GM23338 (cell line): ENCODE data around the gene TERT. TPM values are rescaled to one million over a fixed set of nuclear protein-coding genes. Genes with fewer than 3 reads are reported as not detected.

Source experiments
- ATAC-seq: fragments of 200-7000 bp; cut with Tn5 transposase; 3 replicates; pipeline ENCODE4 v1.9.1; 2020
- DNase-seq: peaks from one replicate; pipeline ENCODE4 v3.0.0-alpha.2; 2015; ENCODE audit warnings: low spot score
- H2AFZ ChIP-seq: fragments of 200-600 bp; sonication (generic); 2 replicates; pipeline ENCODE4 v1.8.0; 2016; ENCODE audit warnings: antibody characterized with exemption, mild to moderate bottlenecking, moderate library complexity
- H3F3A ChIP-seq: fragments of 200-600 bp; sonication (generic); replicated peaks from 2 replicates; pipeline ENCODE4 v1.8.0; 2017; ENCODE audit warnings: antibody characterized with exemption, mixed run types, low read depth
- H3K27ac ChIP-seq: fragments of 200-600 bp; sonication (generic); 2 replicates; pipeline ENCODE4 v1.6.1; 2016; ENCODE audit warnings: low read depth
- H3K27me3 ChIP-seq: fragments of 200-600 bp; sonication (generic); 2 replicates; pipeline ENCODE4 v1.8.0; 2016; ENCODE audit warnings: mild to moderate bottlenecking, mixed run types, moderate library complexity; ENCODE audit not compliant: insufficient read depth
- H3K36me3 ChIP-seq: fragments of 200-600 bp; sonication (generic); 2 replicates; pipeline ENCODE4 v1.8.0; 2016; ENCODE audit warnings: mild to moderate bottlenecking; ENCODE audit not compliant: insufficient read depth
- H3K4me1 ChIP-seq: fragments of 200-600 bp; sonication (generic); 2 replicates; pipeline ENCODE4 v1.8.0; 2016; ENCODE audit warnings: mild to moderate bottlenecking, moderate library complexity; ENCODE audit not compliant: insufficient read depth
- H3K4me2 ChIP-seq: fragments of 200-600 bp; sonication (generic); 2 replicates; pipeline ENCODE4 v1.7.1; 2017; ENCODE audit warnings: mixed run types
- H3K4me3 ChIP-seq: fragments of 200-600 bp; sonication (generic); 2 replicates; pipeline ENCODE4 v1.6.1; 2016; ENCODE audit warnings: mixed run types
- H3K79me2 ChIP-seq: fragments of 200-600 bp; sonication (generic); replicated peaks from 2 replicates; pipeline ENCODE4 v1.8.0; 2017; ENCODE audit warnings: mild to moderate bottlenecking; ENCODE audit not compliant: insufficient read depth
- H3K9me2 ChIP-seq: fragments of 200-600 bp; sonication (generic); 2 replicates; pipeline ENCODE4 v1.8.0; 2017; ENCODE audit not compliant: insufficient read depth
- H4K20me1 ChIP-seq: fragments of 200-600 bp; sonication (generic); replicated peaks from 2 replicates; pipeline ENCODE4 v1.8.0; 2017; ENCODE audit warnings: mild to moderate bottlenecking; ENCODE audit not compliant: insufficient read depth
- H3K27ac Mint-ChIP-seq: 2 replicates; pipeline ENCODE4 v1.8.0; 2020; ENCODE audit warnings: inconsistent platforms, mild to moderate bottlenecking, moderate library complexity, mixed read lengths
- H3K27me3 Mint-ChIP-seq: 3 replicates; pipeline ENCODE4 v1.8.0; 2022; ENCODE audit warnings: low read depth, mild to moderate bottlenecking, moderate library complexity, mixed read lengths, inconsistent platforms; ENCODE audit not compliant: insufficient read depth, poor library complexity
- H3K36me3 Mint-ChIP-seq: 3 replicates; pipeline ENCODE4 v1.8.0; 2021; ENCODE audit warnings: low read depth, mild to moderate bottlenecking, inconsistent platforms, moderate library complexity, mixed read lengths
- H3K4me1 Mint-ChIP-seq: 3 replicates; pipeline ENCODE4 v1.8.0; 2020; ENCODE audit warnings: mild to moderate bottlenecking, inconsistent platforms, mixed read lengths
- H3K4me3 Mint-ChIP-seq: 3 replicates; pipeline ENCODE4 v1.8.0; 2021; ENCODE audit warnings: moderate library complexity, mild to moderate bottlenecking, inconsistent platforms, mixed read lengths
- H3K9me3 Mint-ChIP-seq: 3 replicates; pipeline ENCODE4 v1.8.0; 2020; ENCODE audit warnings: moderate library complexity, mild to moderate bottlenecking, inconsistent platforms, mixed read lengths
- CREB1 ChIP-seq: fragments of 250-450 bp; sonication (Bioruptor Pico); IDR thresholded peaks from 2 replicates; pipeline ENCODE4 v1.5.0; 2020; ENCODE audit warnings: low read depth, mild to moderate bottlenecking, moderate library complexity
- EZH2 ChIP-seq: fragments of 200-600 bp; sonication (generic); IDR thresholded peaks from one replicate; pipeline ENCODE4 v1.8.0; 2017; ENCODE audit warnings: antibody characterized with exemption, mild to moderate bottlenecking, low read depth; ENCODE audit not compliant: unreplicated experiment
- JUNB ChIP-seq: IDR thresholded peaks from one replicate; pipeline ENCODE4 v1.6.1; 2016; ENCODE audit warnings: antibody characterized with exemption; ENCODE audit not compliant: unreplicated experiment
- POLR2AphosphoS5 ChIP-seq: IDR thresholded peaks from 2 replicates; pipeline ENCODE4 v1.6.1; 2016; ENCODE audit warnings: antibody characterized with exemption, low read depth
- STAT1 ChIP-seq: IDR thresholded peaks from one replicate; pipeline ENCODE4 v1.6.1; 2016; ENCODE audit warnings: antibody characterized with exemption; ENCODE audit not compliant: unreplicated experiment
- ZNF331 ChIP-seq: fragments of 250-450 bp; sonication (Bioruptor Pico); IDR thresholded peaks from 2 replicates; pipeline ENCODE4 v1.5.0; 2020; ENCODE audit warnings: low read depth, mild to moderate bottlenecking, moderate library complexity
- polyA plus RNA-seq: library from polyadenylated mRNA; unstranded; fragments of >200 nt; fragmentation: Nextera tagmentation; extraction: Ambion mirVana; gene quantifications from 2 replicates; pipeline ENCODE4 v1.2.1, GENCODE V29; 2016
- total RNA-seq: library from RNA; depleted of rRNA; stranded (reverse); fragments of >200 nt; shearing (Covaris generic); gene quantifications from 2 replicates; pipeline ENCODE4 v1.2.3, GENCODE V29; 2014
- TF ChIP-seq, protein P1 (sequence below): IDR thresholded peaks from 2 replicates; pipeline ENCODE4 v1.6.1; 2016; ENCODE audit warnings: antibody characterized with exemption
- TF ChIP-seq, protein P2 (sequence below): fragments of 250-450 bp; sonication (Bioruptor Pico); IDR thresholded peaks from 2 replicates; pipeline ENCODE4 v1.5.0; 2020; ENCODE audit warnings: mild to moderate bottlenecking, moderate library complexity

Gene TERT
- total and polyA plus RNA-seq, 2 experiments from 2014 or later, result 9.8 to 46.4 TPM

DNA sequence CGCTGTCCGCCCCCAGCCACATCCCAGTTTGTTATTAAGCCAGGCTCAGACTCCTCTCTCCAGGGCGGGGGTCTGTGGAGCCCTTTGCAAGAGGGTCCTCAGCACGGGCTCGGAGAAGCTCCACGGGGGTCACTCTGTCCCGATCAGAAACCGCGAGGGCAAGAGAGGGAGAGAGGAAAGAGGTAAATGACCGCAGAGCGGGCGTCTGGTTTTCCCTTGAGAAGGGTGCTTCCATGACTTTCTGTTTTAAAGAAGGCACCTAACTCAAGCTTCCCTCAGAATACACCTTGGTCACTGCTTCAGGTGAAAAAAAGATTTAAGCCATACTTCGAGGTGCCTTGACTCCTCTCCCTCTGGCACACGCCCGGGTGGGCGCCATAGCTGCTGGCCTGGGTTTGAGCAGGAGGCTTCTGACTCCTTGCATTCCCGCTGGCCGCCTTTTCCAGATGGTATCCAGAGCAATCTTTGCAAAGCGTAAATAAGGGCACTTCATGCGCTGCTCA is 5.8 kb upstream of the TERT start:
- peaks cover 5% of the 10 kb centered on the region; the same call in 2 of the 3 replicates for H3K4me1 Mint-ChIP-seq
- no peaks in the 10 kb centered on the region; the same call in 2 of the 3 replicates for H3K36me3 Mint-ChIP-seq
- Histone ChIP-seq H3K9me2 (no peaks in the 10 kb centered on the region), H3K4me2 (no peak overlapping the region), H3K4me3 (no peak overlapping the region), H3K4me1 (peaks cover 5% of the 10 kb centered on the region; the same call in 1 of the 2 replicates), H3K27ac (no peak overlapping the region), H3K79me2 (no peaks in the 10 kb centered on the region), H3F3A (0 out of 2 replicates have a peak, but pooled peaks cover 3% of the 10 kb centered on the region), H4K20me1 (no peaks in the 10 kb centered on the region), H2AFZ (no peak overlapping the region), H3K36me3 (no peaks in the 10 kb centered on the region), H3K27me3 (peaks cover 9% of the 10 kb centered on the region)
- H3K27ac Mint-ChIP-seq, result no peak overlapping the region
- no peak for ATAC-seq
- no peaks in the 10 kb centered on the region; the same call in 2 of the 3 replicates for H3K9me3 Mint-ChIP-seq
- TF ChIP-seq, protein P1, sequence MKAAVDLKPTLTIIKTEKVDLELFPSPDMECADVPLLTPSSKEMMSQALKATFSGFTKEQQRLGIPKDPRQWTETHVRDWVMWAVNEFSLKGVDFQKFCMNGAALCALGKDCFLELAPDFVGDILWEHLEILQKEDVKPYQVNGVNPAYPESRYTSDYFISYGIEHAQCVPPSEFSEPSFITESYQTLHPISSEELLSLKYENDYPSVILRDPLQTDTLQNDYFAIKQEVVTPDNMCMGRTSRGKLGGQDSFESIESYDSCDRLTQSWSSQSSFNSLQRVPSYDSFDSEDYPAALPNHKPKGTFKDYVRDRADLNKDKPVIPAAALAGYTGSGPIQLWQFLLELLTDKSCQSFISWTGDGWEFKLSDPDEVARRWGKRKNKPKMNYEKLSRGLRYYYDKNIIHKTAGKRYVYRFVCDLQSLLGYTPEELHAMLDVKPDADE, result no peak
- TF ChIP-seq JUNB, result no peak
- TF ChIP-seq CREB1, result no peak
- no peak overlapping the region for H3K4me3 Mint-ChIP-seq
- DNase-seq, result no peak
- H3K27me3 Mint-ChIP-seq, result peaks cover 10% of the 10 kb centered on the region

DNA sequence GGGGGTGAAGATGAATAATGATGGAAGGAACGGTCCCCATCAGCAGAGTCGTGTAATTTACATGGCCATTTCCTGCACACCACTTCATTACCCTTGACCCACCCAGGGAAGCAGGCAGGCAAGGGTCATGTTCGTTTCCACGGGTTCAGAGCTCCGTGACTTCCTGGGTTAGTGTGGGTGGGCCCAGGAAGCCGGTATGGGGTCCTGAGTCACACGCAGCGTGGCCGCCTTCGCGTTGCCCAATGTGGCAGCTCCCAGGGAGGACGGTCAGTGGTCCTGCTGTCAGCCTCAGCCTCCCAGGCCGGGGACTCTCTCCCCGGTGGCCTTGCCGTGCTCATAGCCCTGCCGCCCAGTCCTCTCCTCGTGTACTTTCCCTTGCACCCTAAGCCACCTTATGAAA is 5.1 kb upstream of the TERT start:
- no peak overlapping the region for H3K27ac Mint-ChIP-seq
- Histone ChIP-seq H3K4me1 (peaks cover 5% of the 10 kb centered on the region; the same call in 1 of the 2 replicates), H3K4me2 (no peak overlapping the region), H3K36me3 (no peaks in the 10 kb centered on the region), H3K79me2 (no peaks in the 10 kb centered on the region), H3K4me3 (no peak overlapping the region), H2AFZ (no peak overlapping the region), H4K20me1 (no peaks in the 10 kb centered on the region), H3K27me3 (peaks cover 9% of the 10 kb centered on the region), H3K27ac (no peak overlapping the region), H3K9me2 (no peaks in the 10 kb centered on the region), H3F3A (0 out of 2 replicates have a peak, but pooled peaks cover 3% of the 10 kb centered on the region)
- no peak overlapping the region for H3K4me3 Mint-ChIP-seq
- H3K9me3 Mint-ChIP-seq, result no peaks in the 10 kb centered on the region; the same call in 2 of the 3 replicates
- H3K27me3 Mint-ChIP-seq, result peaks cover 10% of the 10 kb centered on the region
- H3K4me1 Mint-ChIP-seq, result peaks cover 5% of the 10 kb centered on the region; the same call in 2 of the 3 replicates
- DNase-seq (no peak), ATAC-seq (no peak)
- TF ChIP-seq STAT1 (no peak), CREB1 (no peak), EZH2 (no peak), POLR2AphosphoS5 (no peak), JUNB (no peak), ZNF331 (CRISPR knock-in tag) (no peak)
- TF ChIP-seq, protein P1, result no peak
- TF ChIP-seq, protein P2, sequence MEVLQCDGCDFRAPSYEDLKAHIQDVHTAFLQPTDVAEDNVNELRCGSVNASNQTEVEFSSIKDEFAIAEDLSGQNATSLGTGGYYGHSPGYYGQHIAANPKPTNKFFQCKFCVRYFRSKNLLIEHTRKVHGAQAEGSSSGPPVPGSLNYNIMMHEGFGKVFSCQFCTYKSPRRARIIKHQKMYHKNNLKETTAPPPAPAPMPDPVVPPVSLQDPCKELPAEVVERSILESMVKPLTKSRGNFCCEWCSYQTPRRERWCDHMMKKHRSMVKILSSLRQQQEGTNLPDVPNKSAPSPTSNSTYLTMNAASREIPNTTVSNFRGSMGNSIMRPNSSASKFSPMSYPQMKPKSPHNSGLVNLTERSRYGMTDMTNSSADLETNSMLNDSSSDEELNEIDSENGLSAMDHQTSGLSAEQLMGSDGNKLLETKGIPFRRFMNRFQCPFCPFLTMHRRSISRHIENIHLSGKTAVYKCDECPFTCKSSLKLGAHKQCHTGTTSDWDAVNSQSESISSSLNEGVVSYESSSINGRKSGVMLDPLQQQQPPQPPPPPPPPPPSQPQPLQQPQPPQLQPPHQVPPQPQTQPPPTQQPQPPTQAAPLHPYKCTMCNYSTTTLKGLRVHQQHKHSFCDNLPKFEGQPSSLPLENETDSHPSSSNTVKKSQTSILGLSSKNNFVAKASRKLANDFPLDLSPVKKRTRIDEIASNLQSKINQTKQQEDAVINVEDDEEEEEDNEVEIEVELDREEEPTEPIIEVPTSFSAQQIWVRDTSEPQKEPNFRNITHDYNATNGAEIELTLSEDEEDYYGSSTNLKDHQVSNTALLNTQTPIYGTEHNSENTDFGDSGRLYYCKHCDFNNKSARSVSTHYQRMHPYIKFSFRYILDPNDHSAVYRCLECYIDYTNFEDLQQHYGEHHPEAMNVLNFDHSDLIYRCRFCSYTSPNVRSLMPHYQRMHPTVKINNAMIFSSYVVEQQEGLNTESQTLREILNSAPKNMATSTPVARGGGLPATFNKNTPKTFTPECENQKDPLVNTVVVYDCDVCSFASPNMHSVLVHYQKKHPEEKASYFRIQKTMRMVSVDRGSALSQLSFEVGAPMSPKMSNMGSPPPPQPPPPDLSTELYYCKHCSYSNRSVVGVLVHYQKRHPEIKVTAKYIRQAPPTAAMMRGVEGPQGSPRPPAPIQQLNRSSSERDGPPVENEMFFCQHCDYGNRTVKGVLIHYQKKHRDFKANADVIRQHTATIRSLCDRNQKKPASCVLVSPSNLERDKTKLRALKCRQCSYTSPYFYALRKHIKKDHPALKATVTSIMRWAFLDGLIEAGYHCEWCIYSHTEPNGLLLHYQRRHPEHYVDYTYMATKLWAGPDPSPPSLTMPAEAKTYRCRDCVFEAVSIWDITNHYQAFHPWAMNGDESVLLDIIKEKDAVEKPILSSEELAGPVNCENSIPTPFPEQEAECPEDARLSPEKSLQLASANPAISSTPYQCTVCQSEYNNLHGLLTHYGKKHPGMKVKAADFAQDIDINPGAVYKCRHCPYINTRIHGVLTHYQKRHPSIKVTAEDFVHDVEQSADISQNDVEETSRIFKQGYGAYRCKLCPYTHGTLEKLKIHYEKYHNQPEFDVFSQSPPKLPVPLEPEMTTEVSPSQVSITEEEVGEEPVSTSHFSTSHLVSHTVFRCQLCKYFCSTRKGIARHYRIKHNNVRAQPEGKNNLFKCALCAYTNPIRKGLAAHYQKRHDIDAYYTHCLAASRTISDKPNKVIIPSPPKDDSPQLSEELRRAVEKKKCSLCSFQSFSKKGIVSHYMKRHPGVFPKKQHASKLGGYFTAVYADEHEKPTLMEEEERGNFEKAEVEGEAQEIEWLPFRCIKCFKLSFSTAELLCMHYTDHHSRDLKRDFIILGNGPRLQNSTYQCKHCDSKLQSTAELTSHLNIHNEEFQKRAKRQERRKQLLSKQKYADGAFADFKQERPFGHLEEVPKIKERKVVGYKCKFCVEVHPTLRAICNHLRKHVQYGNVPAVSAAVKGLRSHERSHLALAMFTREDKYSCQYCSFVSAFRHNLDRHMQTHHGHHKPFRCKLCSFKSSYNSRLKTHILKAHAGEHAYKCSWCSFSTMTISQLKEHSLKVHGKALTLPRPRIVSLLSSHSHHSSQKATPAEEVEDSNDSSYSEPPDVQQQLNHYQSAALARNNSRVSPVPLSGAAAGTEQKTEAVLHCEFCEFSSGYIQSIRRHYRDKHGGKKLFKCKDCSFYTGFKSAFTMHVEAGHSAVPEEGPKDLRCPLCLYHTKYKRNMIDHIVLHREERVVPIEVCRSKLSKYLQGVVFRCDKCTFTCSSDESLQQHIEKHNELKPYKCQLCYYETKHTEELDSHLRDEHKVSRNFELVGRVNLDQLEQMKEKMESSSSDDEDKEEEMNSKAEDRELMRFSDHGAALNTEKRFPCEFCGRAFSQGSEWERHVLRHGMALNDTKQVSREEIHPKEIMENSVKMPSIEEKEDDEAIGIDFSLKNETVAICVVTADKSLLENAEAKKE (CRISPR knock-in tag), result no peak
- H3K36me3 Mint-ChIP-seq, result no peaks in the 10 kb centered on the region; the same call in 2 of the 3 replicates
